ENCODE results near the gene KAT6B.
A peak's percentile ranks its signal among the peaks of the same experiment; 100 is the strongest.

Gene KAT6B

DNA sequence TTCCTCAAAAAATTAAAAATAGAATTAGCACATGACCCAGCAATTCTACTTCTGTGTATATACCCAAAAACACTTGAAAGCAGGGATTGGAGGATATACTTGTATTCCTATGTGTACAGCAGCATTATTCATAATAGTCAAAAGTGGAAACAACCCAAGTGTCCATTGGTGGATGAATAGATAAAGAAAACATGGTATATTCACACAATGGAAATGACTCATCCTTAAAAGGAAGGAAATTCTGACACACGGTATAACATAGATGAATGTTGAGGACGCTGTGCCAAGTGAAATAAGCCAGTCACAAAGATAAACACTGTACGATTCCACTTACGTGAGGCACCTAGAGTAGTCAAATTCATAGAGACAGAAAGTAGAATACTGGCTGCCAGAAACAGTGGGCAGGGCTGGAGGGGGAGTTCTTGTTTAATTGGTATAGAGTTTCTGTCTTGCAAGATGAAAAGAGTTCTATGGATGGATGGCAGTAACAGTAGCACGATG lies 26.6 kb upstream of the KAT6B start (continued):
- TF ChIP-seq ZNF155 (tag by site-specific recombination; IDR thresholded peaks at IDR 0.05), result no peak
- no peak for TF ChIP-seq ZNF521 (tag by site-specific recombination; IDR thresholded peaks at IDR 0.05)
- TF ChIP-seq YY2 (tag by site-specific recombination; IDR thresholded peaks at IDR 0.05), result peak; percentile 23; the same call in 1 of the 2 replicates
- no peak for TF ChIP-seq ZNF274 (IDR thresholded peaks at IDR 0.05; ENCODE audit: low read length)
- no peak for TF ChIP-seq ZNF274 (tag by site-specific recombination; IDR thresholded peaks at IDR 0.05; ENCODE audit: borderline replicate concordance)
- TF ChIP-seq, protein P1, sequence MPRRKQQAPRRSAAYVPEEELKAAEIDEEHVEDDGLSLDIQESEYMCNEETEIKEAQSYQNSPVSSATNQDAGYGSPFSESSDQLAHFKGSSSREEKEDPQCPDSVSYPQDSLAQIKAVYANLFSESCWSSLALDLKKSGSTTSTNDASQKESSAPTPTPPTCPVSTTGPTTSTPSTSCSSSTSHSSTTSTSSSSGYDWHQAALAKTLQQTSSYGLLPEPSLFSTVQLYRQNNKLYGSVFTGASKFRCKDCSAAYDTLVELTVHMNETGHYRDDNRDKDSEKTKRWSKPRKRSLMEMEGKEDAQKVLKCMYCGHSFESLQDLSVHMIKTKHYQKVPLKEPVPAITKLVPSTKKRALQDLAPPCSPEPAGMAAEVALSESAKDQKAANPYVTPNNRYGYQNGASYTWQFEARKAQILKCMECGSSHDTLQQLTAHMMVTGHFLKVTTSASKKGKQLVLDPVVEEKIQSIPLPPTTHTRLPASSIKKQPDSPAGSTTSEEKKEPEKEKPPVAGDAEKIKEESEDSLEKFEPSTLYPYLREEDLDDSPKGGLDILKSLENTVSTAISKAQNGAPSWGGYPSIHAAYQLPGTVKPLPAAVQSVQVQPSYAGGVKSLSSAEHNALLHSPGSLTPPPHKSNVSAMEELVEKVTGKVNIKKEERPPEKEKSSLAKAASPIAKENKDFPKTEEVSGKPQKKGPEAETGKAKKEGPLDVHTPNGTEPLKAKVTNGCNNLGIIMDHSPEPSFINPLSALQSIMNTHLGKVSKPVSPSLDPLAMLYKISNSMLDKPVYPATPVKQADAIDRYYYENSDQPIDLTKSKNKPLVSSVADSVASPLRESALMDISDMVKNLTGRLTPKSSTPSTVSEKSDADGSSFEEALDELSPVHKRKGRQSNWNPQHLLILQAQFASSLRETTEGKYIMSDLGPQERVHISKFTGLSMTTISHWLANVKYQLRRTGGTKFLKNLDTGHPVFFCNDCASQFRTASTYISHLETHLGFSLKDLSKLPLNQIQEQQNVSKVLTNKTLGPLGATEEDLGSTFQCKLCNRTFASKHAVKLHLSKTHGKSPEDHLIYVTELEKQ (tag by site-specific recombination; IDR thresholded peaks at IDR 0.05; ENCODE audit: borderline replicate concordance), result peak; percentile 82
- no peak for TF ChIP-seq ZNF114 (tag by site-specific recombination; IDR thresholded peaks at IDR 0.05)
- 0 out of 2 replicates have a peak, but pooled peaks have one; percentile 38 for TF ChIP-seq ZNF184 (tag by site-specific recombination; IDR thresholded peaks at IDR 0.05)
- no peak for TF ChIP-seq ZNF530 (tag by site-specific recombination; IDR thresholded peaks at IDR 0.05; ENCODE audit: low read depth)
- TF ChIP-seq MEIS1 (CRISPR knock-in tag; IDR thresholded peaks at IDR 0.05; ENCODE audit: borderline replicate concordance), result no peak
- peak; percentile 89 for TF ChIP-seq OSR2 (tag by site-specific recombination; IDR thresholded peaks at IDR 0.05)
- TF ChIP-seq, protein P2, sequence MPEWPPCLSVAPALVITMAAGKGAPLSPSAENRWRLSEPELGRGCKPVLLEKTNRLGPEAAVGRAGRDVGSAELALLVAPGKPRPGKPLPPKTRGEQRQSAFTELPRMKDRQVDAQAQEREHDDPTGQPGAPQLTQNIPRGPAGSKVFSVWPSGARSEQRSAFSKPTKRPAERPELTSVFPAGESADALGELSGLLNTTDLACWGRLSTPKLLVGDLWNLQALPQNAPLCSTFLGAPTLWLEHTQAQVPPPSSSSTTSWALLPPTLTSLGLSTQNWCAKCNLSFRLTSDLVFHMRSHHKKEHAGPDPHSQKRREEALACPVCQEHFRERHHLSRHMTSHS (tag by site-specific recombination; IDR thresholded peaks at IDR 0.05), result no peak
- no peak for TF ChIP-seq ZNF585B (tag by site-specific recombination; IDR thresholded peaks at IDR 0.05)
- peak; percentile 37; the same call in 1 of the 2 replicates for TF ChIP-seq ZNF24 (tag by site-specific recombination; IDR thresholded peaks at IDR 0.05)
- TF ChIP-seq KLF10 (tag by site-specific recombination; IDR thresholded peaks at IDR 0.05), result no peak
- TF ChIP-seq ZFP3 (tag by site-specific recombination; IDR thresholded peaks at IDR 0.05; ENCODE audit: low read depth), result no peak
- no peak for TF ChIP-seq ZNF112 (tag by site-specific recombination; IDR thresholded peaks at IDR 0.05)
- TF ChIP-seq, protein P3, sequence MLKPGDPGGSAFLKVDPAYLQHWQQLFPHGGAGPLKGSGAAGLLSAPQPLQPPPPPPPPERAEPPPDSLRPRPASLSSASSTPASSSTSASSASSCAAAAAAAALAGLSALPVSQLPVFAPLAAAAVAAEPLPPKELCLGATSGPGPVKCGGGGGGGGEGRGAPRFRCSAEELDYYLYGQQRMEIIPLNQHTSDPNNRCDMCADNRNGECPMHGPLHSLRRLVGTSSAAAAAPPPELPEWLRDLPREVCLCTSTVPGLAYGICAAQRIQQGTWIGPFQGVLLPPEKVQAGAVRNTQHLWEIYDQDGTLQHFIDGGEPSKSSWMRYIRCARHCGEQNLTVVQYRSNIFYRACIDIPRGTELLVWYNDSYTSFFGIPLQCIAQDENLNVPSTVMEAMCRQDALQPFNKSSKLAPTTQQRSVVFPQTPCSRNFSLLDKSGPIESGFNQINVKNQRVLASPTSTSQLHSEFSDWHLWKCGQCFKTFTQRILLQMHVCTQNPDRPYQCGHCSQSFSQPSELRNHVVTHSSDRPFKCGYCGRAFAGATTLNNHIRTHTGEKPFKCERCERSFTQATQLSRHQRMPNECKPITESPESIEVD (tag by site-specific recombination; IDR thresholded peaks at IDR 0.05), result peak; percentile 85
- TF ChIP-seq ZSCAN23 (tag by site-specific recombination; IDR thresholded peaks at IDR 0.05), result no peak
- TF ChIP-seq ZNF792 (tag by site-specific recombination; IDR thresholded peaks at IDR 0.05), result no peak
- 0 out of 2 replicates have a peak, but pooled peaks have one; percentile 7 for TF ChIP-seq FEZF1 (tag by site-specific recombination; IDR thresholded peaks at IDR 0.05)
- no peak for TF ChIP-seq PRDM1 (tag by site-specific recombination; IDR thresholded peaks at IDR 0.05)
- peak; percentile 63 for TF ChIP-seq ZNF843 (tag by site-specific recombination; IDR thresholded peaks at IDR 0.05)
- TF ChIP-seq, protein P4, sequence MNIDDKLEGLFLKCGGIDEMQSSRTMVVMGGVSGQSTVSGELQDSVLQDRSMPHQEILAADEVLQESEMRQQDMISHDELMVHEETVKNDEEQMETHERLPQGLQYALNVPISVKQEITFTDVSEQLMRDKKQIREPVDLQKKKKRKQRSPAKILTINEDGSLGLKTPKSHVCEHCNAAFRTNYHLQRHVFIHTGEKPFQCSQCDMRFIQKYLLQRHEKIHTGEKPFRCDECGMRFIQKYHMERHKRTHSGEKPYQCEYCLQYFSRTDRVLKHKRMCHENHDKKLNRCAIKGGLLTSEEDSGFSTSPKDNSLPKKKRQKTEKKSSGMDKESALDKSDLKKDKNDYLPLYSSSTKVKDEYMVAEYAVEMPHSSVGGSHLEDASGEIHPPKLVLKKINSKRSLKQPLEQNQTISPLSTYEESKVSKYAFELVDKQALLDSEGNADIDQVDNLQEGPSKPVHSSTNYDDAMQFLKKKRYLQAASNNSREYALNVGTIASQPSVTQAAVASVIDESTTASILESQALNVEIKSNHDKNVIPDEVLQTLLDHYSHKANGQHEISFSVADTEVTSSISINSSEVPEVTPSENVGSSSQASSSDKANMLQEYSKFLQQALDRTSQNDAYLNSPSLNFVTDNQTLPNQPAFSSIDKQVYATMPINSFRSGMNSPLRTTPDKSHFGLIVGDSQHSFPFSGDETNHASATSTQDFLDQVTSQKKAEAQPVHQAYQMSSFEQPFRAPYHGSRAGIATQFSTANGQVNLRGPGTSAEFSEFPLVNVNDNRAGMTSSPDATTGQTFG (tag by site-specific recombination; IDR thresholded peaks at IDR 0.05; ENCODE audit: borderline replicate concordance), result no peak
- TF ChIP-seq, protein P5, sequence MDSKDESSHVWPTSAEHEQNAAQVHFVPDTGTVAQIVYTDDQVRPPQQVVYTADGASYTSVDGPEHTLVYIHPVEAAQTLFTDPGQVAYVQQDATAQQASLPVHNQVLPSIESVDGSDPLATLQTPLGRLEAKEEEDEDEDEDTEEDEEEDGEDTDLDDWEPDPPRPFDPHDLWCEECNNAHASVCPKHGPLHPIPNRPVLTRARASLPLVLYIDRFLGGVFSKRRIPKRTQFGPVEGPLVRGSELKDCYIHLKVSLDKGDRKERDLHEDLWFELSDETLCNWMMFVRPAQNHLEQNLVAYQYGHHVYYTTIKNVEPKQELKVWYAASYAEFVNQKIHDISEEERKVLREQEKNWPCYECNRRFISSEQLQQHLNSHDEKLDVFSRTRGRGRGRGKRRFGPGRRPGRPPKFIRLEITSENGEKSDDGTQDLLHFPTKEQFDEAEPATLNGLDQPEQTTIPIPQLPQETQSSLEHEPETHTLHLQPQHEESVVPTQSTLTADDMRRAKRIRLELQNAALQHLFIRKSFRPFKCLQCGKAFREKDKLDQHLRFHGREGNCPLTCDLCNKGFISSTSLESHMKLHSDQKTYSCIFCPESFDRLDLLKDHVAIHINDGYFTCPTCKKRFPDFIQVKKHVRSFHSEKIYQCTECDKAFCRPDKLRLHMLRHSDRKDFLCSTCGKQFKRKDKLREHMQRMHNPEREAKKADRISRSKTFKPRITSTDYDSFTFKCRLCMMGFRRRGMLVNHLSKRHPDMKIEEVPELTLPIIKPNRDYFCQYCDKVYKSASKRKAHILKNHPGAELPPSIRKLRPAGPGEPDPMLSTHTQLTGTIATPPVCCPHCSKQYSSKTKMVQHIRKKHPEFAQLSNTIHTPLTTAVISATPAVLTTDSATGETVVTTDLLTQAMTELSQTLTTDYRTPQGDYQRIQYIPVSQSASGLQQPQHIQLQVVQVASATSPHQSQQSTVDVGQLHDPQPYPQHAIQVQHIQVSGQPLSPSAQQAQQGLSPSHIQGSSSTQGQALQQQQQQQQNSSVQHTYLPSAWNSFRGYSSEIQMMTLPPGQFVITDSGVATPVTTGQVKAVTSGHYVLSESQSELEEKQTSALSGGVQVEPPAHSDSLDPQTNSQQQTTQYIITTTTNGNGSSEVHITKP (tag by site-specific recombination; IDR thresholded peaks at IDR 0.05), result peak; percentile 59
- TF ChIP-seq WT1 (tag by site-specific recombination; IDR thresholded peaks at IDR 0.05), result peak; percentile 77
- TF ChIP-seq KLF8 (tag by site-specific recombination; IDR thresholded peaks at IDR 0.05), result peak; percentile 56; the same call in 1 of the 2 replicates
- TF ChIP-seq, protein P6, sequence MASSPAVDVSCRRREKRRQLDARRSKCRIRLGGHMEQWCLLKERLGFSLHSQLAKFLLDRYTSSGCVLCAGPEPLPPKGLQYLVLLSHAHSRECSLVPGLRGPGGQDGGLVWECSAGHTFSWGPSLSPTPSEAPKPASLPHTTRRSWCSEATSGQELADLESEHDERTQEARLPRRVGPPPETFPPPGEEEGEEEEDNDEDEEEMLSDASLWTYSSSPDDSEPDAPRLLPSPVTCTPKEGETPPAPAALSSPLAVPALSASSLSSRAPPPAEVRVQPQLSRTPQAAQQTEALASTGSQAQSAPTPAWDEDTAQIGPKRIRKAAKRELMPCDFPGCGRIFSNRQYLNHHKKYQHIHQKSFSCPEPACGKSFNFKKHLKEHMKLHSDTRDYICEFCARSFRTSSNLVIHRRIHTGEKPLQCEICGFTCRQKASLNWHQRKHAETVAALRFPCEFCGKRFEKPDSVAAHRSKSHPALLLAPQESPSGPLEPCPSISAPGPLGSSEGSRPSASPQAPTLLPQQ (tag by site-specific recombination; IDR thresholded peaks at IDR 0.05), result 0 out of 2 replicates have a peak, but pooled peaks have one; percentile 38

Data from HEK293 (cell line).